GM19463 (cell line): ENCODE data around the gene BOD1L1.

Source experiments
- ATAC-seq: cut with Tn5 transposase; IDR thresholded peaks from one replicate; pipeline ENCODE4 v1.9.1; 2021; ENCODE audit warnings: mild to moderate bottlenecking, moderate library complexity; ENCODE audit not compliant: unreplicated experiment

The BOD1L1 gene

GRCh38 chr4:13626492-13627177, 890 bp downstream of the BOD1L1 start:
- no peak for ATAC-seq

GRCh38 chr4:13618212-13618806, 9.2 kb downstream of the BOD1L1 start:
- ATAC-seq = no peak

- no peak for ATAC-seq
These were observed 9.7 kb downstream of the BOD1L1 start for GRCh38 chr4:13617801-13618200.

- no peak for ATAC-seq
These were observed 10.9 kb downstream of the BOD1L1 start for GRCh38 chr4:13616597-13616996.

GRCh38 chr4:13615161-13615560, 12.4 kb downstream of the BOD1L1 start:
- ATAC-seq = peak; percentile 40

- ATAC-seq = no peak
These were observed 15.0 kb downstream of the BOD1L1 start for GRCh38 chr4:13612569-13612968.

- peak; percentile 97 for ATAC-seq
These were observed 16.2 kb downstream of the BOD1L1 start for GRCh38 chr4:13611283-13611842.

GRCh38 chr4:13605330-13605729, 22.2 kb downstream of the BOD1L1 start:
- no peak for ATAC-seq

GRCh38 chr4:13601848-13602247, 25.7 kb downstream of the BOD1L1 start:
- ATAC-seq = no peak

GRCh38 chr4:13601048-13601447, 26.5 kb downstream of the BOD1L1 start:
- ATAC-seq = peak; percentile 77

GRCh38 chr4:13599159-13599558, 28.4 kb downstream of the BOD1L1 start:
- no peak for ATAC-seq

- ATAC-seq = no peak
These were observed 29.9 kb downstream of the BOD1L1 start for GRCh38 chr4:13597604-13598003.

GRCh38 chr4:13597141-13597540, 30.4 kb downstream of the BOD1L1 start:
- no peak for ATAC-seq

GRCh38 chr4:13592220-13592619, 35.3 kb downstream of the BOD1L1 start:
- no peak for ATAC-seq

- ATAC-seq = no peak
These were observed 36.8 kb downstream of the BOD1L1 start for GRCh38 chr4:13590766-13591165.

- ATAC-seq = no peak
These were observed 38.6 kb downstream of the BOD1L1 start for GRCh38 chr4:13588954-13589353.

- no peak for ATAC-seq
These were observed 43.0 kb downstream of the BOD1L1 start for GRCh38 chr4:13584481-13584880.

- no peak for ATAC-seq
These were observed 47.5 kb downstream of the BOD1L1 start for GRCh38 chr4:13580036-13580435.

GRCh38 chr4:13577660-13578059, 49.9 kb downstream of the BOD1L1 start:
- no peak for ATAC-seq

GRCh38 chr4:13570916-13571315, 56.6 kb downstream of the BOD1L1 start:
- ATAC-seq = no peak

- ATAC-seq = no peak
These were observed 60.4 kb downstream of the BOD1L1 start for GRCh38 chr4:13567125-13567524.

- no peak for ATAC-seq
These were observed 64.6 kb downstream of the BOD1L1 start for GRCh38 chr4:13562876-13563275.
